GM21515 (cell line): ENCODE data around the gene EQTN.
"Not testable (repeated sequence)": the region's sequence is repeated elsewhere in the genome, so short reads cannot be mapped to it uniquely, and the experiment has no call there.

Experiments
- ATAC-seq: cut with Tn5 transposase; IDR thresholded peaks from one replicate; pipeline ENCODE4 v1.9.1; 2021; ENCODE audit not compliant: unreplicated experiment

Gene EQTN

GRCh38 chr9:27293996-27294395 is 3.0 kb downstream of the EQTN start:
- ATAC-seq: no peak

- ATAC-seq: no peak
Observed at GRCh38 chr9:27292659-27293405, 4.1 kb downstream of the EQTN start.

GRCh38 chr9:27291292-27291691 is 5.7 kb downstream of the EQTN start:
- ATAC-seq: no peak

GRCh38 chr9:27282269-27282668 is 14.7 kb downstream of the EQTN start:
- ATAC-seq: no peak

- no peak for ATAC-seq
Observed at GRCh38 chr9:27280860-27281259, 16.1 kb downstream of the EQTN start.

- no peak for ATAC-seq
Observed at GRCh38 chr9:27280249-27280648, 16.7 kb downstream of the EQTN start.

DNA sequence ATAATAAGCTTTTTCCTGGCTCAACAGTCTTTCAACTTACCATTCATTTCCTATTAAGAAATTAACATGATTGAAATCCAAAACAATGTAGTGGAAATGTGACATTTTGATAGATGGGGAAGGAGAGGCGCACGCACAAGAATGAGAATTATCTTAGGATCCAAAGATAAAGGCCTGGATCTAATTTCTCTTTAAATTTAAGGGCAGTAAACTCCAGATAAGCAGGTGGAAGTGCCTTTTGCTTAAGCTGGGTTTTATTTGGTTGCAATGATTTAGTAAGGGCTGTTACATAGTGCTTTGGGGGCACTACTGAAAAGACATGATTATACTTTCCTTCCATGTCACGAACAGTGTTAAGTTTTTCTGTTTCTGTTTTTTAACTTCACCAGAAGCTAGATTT is 17.3 kb downstream of the EQTN start:
- no peak for ATAC-seq

DNA sequence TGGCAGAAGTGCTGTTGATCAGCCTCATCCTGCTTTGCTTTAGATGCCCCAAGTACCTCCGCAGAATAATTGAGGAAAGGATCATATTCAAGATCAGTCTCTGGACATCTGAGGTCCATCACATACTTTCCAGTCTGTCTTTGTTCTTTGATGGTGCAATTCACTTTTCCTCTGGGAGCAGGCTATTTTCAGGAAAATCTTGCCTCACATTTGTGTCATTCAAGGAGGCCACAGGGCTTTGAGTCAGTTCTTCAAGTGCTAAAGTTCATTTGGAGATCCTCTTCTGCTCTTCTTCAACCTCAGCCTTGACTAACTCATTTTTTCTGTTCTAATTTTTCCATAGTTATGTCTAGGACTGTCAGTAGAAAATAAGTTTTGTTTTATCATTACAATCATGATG is 18.6 kb downstream of the EQTN start:
- ATAC-seq: no peak

DNA sequence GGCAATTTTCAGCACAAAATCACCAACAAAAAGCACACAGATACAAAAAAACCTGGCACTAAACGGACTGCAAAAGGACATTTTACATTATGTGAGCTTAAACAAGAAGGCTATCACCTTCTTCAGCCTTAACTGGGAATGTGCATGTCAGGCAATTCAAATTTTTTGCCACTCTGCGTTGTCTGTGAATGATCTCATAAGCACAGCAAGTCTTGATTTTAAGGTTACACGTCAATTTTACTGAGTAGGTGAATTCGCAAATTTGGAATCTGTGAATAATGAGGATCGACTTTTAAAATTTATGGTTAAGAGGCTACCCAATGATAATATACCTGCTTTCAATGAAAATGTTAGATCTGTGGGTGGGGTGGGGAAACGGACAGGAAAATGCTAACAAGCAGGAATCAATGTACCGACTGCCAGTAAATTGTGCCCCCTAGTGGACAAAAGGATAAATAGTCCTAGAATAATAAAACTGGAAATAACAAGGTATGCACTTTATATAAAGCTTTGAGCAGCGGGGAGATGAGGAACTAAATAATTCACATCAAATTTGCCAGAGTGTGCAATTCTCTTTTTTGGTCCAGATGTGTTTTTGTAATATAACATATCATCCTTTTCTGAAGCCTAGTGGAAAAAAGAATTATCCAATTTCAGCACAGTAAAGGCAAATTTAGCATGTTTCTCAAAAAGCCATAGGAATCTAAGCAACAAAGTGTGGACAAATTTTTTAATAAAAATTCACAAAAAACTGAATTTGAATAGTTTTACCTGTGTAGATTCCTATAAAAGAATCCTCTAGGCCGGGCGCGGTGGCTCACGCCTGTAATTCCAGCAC is 20.5 kb downstream of the EQTN start:
- no peak for ATAC-seq

GRCh38 chr9:27273186-27273585 is 23.8 kb downstream of the EQTN start:
- ATAC-seq: no peak

DNA sequence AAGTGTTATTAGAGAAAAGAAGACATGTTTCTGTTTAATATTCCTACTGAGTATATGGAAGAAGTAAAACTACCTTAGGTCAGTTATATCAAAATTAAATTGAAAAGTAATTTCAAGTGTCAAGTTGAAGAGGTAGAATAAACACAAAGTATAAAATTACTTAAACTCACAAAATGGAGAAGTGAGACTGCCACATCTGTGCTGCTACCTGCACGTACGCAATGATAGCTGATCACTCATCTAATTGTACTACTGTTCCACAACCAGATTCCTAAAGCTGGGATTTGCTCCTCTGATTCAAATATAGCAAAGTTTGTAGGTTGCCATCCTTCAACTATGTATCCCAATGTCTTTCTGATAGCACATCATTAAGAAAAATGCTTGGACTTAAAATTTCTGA is 24.8 kb downstream of the EQTN start:
- ATAC-seq: no peak

DNA sequence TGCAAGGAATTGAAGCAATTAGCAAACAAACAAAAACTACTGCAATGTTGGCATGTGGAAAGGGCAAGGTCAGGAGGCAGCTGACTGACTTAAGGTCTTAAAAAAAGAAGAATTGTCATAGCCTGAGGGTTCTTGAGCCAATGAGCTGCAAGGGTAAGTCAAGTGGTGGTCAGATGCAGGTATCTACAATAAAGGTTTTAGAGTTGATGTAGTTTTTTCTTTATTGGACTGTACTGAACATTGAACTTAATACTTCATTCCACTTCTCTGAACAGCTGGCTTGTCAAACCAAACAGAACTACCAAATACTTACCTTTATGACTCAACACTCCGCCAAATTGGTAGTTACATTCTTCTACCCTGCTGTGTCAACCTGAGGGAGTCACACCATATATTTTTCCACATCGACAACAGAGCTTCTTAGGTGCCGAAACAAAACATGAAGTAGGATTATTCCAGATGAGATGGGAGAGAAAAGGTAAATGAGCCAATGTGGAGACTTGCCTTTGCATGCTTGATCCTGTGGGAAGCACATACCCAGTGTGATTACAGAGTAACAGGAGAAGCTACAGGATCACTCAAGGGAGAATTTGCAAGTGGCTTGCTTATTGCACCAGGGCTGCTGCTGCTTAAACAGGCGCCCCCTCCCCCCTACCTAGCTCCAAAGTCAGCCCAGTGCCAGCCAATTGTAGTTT is 35.3 kb downstream of the EQTN start:
- ATAC-seq: no peak

DNA sequence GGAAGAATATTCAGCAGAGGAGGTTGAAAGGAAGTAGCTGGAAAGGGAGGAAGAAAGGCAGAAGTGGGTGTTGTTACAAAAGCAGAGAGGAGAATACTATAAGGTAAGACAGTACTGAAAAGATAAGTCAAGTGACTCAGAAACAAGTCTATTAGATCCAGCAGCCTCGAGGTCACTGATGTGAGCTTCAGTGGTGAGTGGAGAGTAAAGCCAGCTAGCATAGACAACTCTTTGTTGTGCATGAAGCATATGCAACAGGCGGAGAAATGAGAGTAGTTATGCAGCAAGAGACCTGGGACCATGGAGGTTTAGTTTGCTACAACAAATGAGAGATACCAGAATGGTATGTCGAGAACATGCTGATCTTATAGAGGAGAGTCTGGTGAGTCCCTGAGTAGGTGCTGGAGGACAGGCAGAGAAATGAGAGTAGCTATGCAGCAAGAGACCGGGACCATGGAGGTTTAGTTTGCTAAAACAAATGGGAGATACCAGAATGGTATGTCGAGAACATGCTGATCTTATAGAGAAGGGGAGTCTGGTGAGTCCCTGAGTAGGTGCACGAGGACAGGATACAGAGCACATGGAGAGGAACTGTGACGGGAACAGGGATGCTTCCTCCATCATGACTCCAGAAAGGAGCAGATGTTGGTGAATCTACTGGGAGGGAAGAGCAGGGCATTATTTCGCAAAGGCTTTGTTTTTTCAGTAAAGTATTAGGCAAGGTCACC is 36.0 kb downstream of the EQTN start:
- no peak for ATAC-seq

DNA sequence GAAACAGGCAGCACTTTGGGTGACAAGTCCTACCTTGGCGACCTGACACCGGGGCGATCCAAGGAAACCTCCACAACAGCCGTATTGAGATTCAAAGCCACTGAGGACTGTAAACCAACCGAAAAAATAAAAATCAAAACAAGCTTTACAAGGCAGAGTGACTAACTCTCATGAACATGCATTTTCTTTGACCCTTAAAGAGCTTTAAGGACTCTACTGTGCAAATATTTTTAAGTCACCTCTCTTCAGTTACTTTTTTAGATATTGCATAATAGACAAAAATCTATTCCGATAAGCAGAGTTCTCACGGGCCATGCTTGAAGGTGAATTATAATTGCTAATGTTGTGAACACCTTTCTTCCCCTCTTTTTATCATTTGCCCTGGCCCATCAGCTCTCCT is 38.3 kb downstream of the EQTN start:
- no peak for ATAC-seq

DNA sequence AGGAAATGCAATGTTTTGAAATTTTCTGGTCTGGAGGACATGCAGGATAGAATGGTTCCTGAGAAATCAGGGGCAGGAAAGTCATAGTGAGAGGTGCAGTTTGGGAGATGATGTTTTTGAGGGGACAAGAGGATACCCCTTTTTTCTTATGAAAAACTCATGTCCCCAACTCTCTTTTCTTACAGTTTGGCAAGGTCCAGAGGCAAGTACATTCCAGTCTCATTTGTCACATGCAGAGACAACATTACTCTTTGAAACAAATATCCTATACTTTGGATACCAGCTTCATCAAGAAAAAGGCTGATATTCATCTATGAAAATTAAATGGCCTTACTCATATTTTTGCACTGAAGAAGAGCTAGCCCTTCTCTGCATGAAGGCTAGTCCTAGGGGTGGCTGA is 48.2 kb downstream of the EQTN start:
- ATAC-seq: no peak

DNA sequence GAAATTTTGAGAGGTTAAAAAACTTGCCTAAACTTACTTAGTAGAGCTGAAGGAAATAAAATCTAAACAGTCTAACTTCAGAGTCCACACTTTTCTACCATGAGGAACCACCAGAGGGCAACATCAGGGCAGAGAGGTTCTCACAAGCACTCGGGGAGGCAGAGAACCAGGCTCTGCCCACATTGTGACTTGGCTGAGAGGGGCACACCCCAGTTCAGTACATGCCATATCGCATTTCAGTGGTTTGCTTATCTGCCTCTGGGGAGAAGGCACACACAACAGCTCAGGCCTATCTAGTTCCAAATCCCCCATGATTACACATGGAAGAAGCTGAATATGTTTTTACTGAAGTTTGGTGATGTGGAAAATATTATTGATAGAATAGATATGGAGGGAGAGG is 49.2 kb downstream of the EQTN start:
- ATAC-seq: no peak

- not testable (repeated sequence) for ATAC-seq
Observed at GRCh38 chr9:27239648-27240047, 57.3 kb downstream of the EQTN start.
